NCI-H2029 (cell line): ENCODE measurements around the gene TRNP1.
A peak's percentile ranks its signal among the peaks of the same experiment; 100 is the strongest.
"Not testable (repeated sequence)": the region's sequence is repeated elsewhere in the genome, so short reads cannot be mapped to it uniquely, and the experiment has no call there.

ENCODE experiments used
- DNase-seq: peaks from one replicate; lab custom pipeline; 2025; lab: John Stamatoyannopoulos, UW

The TRNP1 gene, protein sequence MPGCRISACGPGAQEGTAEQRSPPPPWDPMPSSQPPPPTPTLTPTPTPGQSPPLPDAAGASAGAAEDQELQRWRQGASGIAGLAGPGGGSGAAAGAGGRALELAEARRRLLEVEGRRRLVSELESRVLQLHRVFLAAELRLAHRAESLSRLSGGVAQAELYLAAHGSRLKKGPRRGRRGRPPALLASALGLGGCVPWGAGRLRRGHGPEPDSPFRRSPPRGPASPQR

DNA sequence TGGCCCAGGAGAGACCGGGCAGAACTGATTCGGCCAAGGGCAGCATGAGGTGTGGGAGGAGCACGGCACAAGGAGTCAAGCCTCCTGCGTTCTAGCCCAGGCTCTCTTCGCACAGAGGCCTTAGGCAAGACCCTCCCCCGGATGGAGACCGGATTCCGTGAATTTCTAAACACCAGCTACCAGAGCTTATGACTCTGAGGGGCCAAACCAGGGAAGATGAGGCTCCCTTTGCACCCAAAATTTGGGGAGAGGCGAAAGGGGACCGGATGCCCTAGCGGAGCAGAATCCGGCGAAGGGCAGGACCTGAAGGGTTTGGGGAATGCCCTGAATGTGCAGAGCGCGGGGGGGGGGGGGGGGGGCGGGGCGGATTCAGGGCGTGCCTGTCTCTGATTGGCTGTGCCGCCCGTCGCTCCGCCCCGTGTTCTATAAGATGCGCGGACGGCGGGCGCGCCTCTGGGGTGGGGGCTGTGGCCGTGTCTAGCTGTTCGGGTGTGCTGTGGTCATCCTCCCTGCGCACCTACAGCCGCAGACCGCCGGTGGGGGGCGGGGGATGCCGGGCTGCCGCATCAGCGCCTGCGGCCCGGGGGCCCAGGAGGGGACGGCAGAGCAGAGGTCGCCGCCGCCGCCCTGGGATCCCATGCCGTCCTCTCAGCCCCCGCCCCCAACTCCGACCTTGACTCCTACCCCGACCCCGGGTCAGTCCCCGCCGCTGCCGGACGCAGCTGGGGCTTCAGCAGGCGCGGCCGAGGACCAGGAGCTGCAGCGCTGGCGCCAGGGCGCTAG lies at the start of gene TRNP1:
Gene TRNP1, plus strand, starts transcription at position 456 of the 783 bp plus-strand sequence. Its CDS starts 95 bp downstream, at position 551.
- DNase-seq, result peak; percentile 42

DNA sequence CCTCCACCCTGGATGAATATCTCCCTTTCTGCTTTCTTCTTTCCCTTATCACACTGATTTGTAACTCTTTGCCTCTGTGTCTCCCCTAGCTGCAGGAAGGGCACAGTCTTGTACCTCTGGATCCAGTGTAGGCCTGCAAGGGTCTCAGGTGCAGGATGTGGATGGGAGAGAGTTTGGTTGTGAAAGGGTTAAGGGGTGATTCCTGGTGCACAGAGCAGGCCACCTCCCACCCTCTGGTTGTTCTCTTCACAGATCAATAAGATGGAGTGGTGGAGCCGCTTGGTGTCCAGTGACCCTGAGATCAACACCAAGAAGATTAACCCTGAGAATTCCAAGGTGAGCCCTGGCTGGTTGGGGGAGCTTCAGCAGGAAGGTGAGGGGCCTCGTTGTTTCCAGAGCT lies 48.4 kb upstream of the TRNP1 start:
- no peak for DNase-seq

DNA sequence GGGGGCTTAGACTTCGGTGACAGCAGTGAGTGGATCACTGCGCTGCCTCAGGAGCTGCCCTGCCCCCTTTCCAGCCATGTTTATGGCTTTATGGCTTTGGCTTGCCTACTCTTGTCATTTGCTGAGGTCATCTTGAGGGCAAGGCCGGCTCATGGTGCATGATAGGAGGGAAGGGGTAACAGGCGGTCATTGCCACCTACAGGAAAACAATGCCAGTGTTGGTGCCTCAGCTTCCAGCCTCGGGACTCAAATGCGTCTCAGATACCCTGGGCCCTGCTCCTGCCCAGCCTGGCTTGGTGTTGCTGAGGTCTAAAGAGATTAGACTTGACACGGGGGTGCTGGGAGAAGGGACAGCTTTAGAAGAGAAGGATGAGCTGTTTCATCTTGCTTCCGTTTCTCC lies 47.8 kb upstream of the TRNP1 start:
- DNase-seq, result no peak

DNA sequence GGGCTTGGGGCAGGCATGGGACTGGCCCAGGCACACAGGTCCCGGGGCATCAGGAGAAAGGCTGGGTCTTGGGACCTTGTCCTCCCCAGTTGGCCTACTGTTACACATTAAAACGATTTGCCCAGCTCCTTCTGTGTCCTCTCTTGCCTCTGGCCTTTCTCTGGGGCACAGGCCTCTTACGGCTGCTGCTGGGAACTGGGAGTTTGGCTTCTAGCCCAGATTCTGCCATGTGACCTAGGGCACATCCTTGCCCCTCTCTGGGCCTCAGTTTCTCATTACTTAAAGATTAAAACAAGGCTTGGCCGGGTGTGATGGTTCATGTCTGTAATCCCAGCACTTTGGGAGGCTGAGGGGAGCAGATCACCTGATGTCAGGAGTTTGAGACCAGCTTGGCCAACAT lies 47.2 kb upstream of the TRNP1 start:
- no peak for DNase-seq

DNA sequence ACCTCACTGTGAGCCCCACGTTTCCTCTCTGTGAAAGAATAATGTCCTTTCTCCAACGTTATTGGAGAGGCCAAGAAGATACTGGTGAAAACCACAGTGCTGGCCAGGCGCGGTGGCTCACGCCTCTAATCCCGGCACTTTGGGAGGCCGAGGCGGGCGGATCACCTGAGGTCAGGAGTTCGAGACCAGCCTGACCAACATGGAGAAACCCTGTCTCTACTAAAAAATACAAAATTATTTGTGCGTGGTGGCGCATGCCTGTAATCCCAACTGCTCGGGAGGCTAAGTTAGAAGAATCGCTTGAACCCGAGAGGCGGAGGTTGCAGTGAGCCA lies 44.8 kb upstream of the TRNP1 start:
- DNase-seq, result not testable (repeated sequence)

DNA sequence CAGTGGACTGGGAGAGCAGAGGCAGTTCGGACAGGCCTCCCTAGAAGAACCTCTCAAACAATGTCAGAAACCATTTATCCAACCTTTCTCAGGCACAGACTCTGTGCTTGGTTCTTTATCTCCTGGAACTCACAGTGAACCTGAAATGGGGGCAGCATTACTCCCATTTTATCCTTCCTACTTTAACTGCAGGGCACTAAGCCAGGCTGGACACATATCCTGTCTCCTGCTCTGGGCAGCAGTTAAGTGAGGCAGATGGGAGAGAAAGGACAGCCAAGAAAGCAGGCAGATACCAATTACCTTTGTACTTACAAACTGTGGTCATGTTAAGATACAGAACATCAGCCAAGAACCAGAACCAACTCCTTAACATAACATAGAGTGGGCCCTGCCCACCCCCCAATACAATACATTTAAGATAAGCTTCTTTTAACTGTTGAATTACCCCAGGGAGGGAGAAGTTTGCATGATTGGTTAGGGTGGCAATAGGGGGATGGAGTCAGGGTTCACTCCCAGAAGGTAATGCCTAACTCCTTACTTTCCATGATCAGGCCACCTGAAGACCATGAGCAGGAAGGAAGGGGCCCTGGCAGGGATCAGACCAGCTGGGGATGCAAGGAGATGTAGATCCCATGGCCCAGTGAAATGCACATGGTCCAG lies 44.1 kb upstream of the TRNP1 start:
- no peak for DNase-seq

DNA sequence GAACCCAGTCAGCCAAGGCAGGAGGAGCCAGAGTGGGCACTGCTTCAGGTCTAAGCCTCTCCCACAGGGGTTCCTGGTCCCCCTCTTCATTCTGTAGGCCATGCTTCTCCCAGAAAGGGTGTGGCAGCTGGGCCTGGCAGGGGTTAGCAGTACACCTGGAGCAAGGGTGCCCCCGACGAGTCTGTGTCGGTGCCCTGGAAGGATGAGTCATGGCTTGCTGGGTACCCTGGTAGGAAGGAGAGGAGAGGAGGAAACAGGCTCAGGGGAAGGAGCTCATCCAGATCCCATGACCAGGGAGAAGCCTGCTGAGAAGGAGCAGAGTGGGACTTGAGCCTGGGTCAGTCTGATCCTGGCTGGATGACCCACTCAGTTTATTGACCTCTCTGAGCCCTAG lies 43.6 kb upstream of the TRNP1 start:
- no peak for DNase-seq

DNA sequence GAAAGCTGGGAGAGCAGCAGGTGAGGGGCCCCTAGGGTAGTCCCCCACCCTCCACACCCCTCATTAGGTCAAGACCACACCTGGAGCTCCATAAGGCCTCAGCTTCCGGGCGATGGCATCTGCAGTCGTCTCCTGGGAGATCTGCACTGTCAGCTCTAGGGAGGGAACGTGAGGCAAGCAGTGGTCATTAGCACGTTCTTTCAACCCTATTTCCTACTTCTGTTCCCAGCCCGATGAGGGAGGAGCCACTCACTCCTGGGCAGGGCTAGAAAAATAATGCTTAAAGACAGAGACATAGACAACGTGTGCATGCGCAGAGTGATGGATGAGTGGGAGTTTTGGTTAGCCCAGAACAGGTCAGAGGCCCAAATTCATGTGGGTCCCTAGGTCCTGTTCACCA lies 42.9 kb upstream of the TRNP1 start:
- no peak for DNase-seq

DNA sequence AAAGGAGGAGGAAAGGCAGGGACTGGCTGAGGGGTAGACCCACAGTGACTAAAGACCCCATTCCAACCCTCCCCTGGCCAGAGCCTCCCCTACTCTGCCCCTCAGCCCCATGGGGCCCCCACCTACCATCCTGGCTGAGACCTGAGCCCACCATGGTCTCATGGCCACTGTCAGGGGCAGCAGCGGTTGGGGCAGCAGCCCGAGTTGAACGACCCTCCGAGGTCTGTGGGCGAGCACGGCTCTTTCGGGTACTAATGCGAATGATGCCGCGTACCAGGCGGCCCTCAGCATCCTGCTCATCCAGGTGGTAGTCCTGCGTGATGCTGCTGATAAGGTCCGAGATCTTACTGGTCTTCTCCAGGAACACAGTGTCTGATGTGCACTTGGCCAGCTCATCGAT lies 42.3 kb upstream of the TRNP1 start:
- DNase-seq, result no peak

DNA sequence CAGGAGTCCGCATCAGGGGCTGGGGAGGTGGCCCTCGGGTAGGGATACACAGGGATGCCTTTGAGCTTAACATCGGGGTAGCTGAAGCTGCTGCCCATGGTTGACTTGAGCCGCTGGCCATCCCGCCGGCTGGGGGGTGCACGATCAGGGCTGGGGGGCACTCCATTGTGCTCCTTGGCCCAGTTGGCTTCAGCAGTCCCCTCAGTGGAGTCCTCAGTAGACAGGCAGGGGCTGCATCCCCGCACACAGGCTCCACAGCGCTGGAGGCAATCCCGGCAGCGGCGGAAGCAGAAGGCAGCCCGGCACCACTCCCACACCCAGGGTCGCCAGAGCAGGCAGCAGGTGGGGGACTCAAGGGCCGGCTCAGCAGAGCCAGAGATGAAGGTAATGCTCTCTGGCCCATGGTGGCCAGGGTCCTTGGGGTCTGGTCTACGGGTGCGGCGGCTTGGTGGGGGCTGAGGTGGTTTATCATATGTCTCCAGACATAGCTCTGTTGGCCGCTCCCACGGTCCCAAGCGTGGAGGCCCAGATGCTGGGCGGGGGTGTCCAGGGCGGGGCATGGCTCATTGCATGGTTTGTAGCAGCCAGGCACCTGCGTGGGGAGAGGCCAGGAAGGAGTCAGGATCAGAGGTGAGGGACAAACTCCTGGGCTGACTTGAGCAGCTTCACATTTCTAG lies 41.5 kb upstream of the TRNP1 start:
- no peak for DNase-seq

DNA sequence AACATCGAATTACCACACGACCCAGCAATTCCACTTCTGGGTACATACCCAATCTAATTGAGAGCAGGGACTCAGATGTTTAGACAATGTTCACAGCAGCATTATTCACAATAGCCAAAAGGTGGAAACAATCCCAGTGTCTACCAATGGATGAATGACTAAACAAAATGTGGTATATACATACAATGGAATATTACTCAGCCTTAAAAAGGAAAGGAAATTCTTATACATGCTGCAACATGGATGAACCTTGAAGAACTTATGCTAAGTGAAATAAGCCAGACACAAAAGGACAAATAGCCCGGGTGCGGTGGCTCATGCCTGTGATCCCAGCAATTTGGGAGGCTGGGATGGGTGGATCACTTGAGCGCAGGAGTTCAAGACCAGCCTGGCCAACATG lies 40.1 kb upstream of the TRNP1 start:
- no peak for DNase-seq

DNA sequence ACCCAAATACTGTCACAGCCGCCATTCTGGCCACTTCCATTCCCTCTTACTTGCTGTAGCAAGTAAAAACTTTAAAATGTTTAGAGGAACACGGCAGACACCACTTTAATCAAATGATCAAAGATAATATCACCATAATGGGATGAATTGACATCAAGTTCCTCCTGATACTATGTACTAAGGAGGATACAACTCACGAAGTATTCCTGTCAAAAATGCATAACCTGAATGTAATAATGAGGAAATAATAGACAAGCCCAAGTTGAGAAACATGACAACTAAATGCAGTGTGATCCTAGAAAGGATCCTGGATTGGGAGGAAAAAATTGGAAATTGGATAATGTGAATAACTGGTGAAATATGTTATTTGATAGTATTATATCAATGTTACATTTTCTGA lies 37.2 kb upstream of the TRNP1 start:
- no peak for DNase-seq

DNA sequence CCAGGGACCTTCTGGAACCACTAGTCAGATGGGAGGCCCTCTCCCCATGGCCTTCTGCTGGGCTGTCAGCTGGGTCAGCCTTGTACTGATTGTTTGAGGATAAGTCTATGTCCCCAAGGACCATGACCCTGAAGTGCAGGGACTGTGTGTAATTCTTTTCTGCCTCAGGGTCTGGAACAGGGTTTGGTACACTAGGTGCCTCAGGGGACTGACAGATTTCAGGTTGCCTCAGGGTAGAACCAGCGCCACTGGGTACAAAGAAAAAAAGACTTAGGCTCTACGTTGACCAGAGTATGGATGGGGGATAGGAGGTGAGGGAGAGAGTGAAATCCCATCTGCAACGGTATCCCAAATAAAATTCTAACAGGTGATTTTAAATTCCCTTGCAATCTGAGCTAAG lies 36.2 kb upstream of the TRNP1 start:
- DNase-seq, result no peak

DNA sequence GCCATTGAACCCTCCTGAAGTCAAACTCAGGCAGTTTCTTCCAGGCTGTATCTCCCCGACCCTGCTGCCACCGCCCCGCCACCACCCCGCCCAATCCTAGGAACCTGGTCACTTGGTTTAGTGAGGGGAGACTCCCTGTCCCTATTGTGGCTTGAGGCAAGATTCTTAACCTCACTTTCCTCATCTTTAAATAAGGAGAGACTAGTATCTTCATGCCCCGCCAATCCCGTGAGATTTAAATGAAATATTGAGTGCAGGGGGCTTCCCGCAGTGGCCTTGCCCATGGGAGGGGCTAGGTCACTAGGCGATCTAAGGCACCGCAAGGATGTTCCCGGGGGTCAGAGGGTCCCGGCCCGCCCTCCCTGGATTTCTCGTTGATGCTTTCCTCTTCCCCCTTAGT lies 34.2 kb upstream of the TRNP1 start:
- DNase-seq, result no peak

DNA sequence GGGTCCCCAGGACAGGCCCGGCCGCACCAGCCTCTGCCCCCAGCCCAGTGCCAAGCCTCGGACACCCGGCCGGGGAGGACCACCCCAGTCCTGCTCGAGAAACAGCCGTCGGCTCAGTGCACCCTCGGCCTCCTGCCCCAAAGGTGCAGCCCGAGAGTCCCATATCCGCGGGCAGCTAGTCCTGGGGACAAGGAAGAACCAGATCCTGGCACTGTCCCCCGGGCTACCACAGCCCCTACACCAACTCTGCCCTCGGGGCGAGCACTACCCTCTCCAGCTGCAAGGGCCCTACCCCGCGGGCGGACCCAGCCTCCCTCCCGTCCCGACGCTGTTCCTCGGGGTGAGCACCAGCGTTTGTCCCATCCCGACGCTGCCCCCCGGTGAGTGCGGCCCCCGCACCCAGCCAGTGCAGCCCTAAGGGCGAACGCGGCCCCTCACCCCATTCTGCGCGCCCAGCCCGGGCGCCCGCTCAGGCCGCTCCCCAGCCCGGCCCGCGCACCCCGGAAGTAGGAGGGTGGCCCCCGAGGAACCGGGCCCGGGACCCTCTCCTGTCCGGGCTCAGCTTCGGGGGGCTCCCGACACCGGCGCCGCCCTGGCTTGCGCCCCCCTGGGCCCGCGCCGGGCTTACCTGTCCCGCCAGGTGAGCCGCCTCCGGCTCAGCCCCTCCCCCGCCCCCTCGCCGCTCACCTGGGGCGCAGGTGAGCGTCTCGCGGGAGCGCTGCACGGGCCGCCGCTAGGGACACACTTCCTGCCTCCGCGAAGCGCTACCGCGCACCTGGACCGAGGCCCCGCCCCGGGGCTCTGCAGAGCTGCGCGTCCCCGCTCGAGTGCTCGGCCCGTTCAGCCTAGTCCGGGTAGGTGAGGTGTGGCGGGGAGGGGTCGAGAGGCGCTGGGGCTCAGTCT lies 33.5 kb upstream of the TRNP1 start, which contains the start of gene KDF1:
Gene KDF1, minus strand, starts transcription at position 747 of the 903 bp plus-strand sequence. CDS start 8,088 bp downstream, outside the sequence.
- peak; percentile 82 for DNase-seq

DNA sequence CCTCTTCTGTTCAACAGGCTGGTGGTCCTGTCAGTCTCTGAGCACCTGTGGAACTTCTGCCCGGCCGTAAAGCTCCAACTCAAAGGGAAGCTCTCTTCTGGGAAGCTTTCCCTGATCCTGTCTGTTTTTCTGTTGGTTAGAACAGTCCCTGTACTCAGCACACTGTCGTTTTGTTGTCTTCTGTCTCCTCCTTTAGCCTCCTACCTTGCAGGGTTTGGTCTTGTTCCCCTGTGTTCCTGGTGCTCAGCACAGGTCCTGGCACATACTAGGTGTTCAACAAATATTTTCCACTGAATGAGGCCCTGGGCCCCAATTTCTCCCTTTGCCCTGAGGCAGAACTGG lies 32.9 kb upstream of the TRNP1 start:
- DNase-seq, result no peak

DNA sequence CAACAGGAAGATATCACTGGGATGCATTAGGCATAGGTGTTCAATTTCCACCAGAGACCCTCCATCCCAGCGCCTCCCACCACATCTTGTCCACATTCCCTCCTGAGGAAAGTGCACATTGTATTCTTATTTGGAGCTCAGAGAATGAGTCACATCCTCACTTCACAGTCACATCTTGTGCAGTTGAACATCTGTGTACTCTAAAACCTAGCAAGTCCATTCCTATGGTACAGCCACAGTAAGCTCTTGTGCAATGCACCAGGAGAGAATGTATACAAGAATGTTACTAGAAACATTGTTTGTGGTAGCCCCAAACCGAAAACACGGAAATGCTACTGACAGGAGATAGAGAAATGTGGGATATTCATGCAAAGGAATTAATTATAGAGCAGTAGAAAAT lies 31.7 kb upstream of the TRNP1 start:
- DNase-seq, result no peak

DNA sequence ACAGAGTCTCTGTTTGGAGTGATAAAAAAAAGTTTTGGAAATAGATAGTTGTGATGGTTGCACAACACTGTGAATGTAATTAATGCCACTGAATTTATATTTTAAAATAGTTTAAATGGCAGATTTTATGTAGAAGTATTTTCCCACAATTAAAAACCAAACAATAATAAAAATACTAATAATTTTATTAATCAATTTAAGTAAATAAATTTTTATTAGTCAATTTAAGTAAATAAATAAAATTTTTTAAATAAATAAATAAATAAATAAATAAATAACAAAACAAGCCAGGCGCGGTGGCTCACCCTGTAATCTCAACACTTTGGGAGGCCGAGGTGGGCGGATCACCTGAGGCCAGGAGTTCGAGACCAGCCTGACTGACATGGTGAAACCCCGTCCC lies 28.3 kb upstream of the TRNP1 start:
- no peak for DNase-seq

DNA sequence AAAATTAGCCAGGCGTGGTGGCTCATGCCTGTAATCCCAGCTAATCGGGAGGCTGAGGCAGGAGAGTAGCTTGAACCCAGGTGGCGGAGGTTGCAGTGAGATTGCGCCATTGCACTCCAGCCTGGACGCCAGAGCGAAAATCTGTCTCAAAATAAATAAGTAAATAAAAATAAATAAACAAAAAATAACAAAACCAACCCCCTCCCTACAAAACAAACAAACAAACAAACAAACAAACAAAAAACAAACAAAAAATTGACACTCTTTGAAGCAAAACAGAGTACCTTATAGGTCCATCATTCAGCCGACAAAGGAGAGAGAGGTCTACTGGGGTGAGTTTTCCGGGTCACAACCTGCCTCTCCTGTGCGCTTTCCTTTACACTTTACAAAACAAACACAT lies 27.9 kb upstream of the TRNP1 start:
- no peak for DNase-seq

DNA sequence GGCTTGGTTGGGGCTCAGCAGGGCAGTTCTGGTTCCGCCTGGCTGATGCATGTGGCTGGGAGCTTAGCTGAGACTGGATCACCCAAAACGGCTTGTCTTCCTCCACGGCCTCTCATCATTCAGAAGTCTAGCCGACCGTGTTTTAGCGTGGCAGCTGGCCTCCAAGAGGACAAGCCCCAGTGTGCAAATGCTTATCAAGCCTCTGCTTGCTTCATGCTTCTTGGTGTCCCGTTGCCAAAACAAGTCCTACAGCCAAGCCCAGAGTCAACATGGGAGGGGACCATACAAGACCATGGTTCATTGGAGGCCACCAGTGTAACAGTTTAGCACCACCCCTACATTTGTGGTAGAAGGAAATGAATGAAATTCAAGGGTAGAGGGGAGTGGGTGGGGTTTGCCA lies 22.7 kb upstream of the TRNP1 start:
- no peak for DNase-seq

DNA sequence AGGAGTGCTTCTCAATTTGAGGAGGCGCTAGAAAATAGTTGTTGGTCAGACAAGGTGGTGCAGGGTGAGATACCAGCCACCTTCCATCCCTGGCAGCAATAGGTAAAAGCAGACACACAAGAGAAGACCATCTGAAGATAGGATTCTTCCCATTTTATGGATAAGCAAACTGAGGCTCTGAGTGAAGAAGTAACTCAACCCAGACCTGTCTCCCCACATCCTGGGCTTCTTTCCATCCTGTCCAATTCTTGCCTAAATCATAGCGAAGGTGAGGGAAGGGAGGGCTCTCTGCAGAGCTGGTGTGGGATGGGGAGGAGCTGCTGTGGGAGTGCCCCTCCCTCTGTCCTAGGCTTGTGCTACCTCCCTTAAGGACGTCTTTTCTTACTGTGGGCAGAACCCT lies 21.9 kb upstream of the TRNP1 start:
- no peak for DNase-seq

DNA sequence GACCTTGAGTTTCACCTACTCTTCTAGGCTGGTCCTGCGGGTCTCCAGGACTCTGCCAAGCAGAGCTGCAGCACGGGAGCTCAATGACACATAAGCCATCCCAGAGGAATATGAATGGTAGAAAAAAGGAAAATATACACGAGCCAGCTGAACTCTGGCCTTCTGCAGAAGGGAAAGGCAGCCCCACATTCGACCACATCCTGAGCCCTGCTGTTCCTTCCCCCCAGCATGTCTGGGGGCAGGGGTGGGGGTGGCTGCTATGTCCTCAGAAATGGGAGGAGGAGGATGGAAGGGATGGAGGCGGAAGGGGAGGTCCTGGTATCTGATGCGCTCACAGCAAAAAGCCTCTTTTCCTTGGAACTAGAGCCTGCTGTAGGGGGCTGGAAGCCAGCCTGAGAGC lies 21.1 kb upstream of the TRNP1 start:
- no peak for DNase-seq
